Gastrocnemius medialis (tissue), 4 donors: Measurements from ENCODE around the gene SCAP. TPM values are rescaled to one million over a fixed set of nuclear protein-coding genes. Genes with fewer than 3 reads are reported as not detected.

Source experiments
- ATAC-seq, 2 donors: fragments of 150-250 bp; one replicate each; pipeline ENCODE4 v1.9.1; 2016
- DNase-seq, 2 donors: peaks; one replicate each; pipeline ENCODE4 v3.0.0-alpha.2; 2019
- H3K27ac ChIP-seq, 4 donors: fragments of 200-600 bp; sonication (generic); 1 replicate in 1 of 4; 2 replicates in 3 of 4; pipeline ENCODE4 v1.5.1; 2016 to 2018; ENCODE audit warnings: mild to moderate bottlenecking in 2 of 4, moderate library complexity in 1 of 4
- H3K27me3 ChIP-seq, 3 donors: fragments of 200-600 bp; sonication (generic) in 2 of 3; 1 replicate in 1 of 3; 2 replicates in 2 of 3; pipeline versions ENCODE4 v1.5.1 to v1.6.0; 2016 to 2019; ENCODE audit warnings: mild to moderate bottlenecking in 1 of 3, moderate library complexity in 1 of 3
- H3K36me3 ChIP-seq, 2 donors: fragments of 200-600 bp; sonication (generic) in 1 of 2; one replicate each; pipeline ENCODE4 v1.5.1; 2017 to 2018
- H3K4me1 ChIP-seq, 2 donors: fragments of 200-600 bp; sonication (generic) in 1 of 2; one replicate each; pipeline ENCODE4 v1.5.1; 2016 to 2017; ENCODE audit warnings: mild to moderate bottlenecking in 2 of 2
- H3K4me3 ChIP-seq, 4 donors: fragments of 200-600 bp; sonication (generic) in 3 of 4; 1 replicate in 1 of 4; 2 replicates in 3 of 4; pipeline ENCODE4 v1.5.1; 2016 to 2019; ENCODE audit warnings: mild to moderate bottlenecking in 2 of 4
- H3K9me3 ChIP-seq, 3 donors: fragments of 200-600 bp; sonication (generic) in 2 of 3; 1 replicate in 1 of 3; 2 replicates in 2 of 3; pipeline ENCODE4 v1.5.1; 2016 to 2019
- CTCF ChIP-seq, 5 experiments: fragments of 450-650 bp in 3 of 5; fragments of 200-600 bp in 2 of 5; sonication (generic) in 2 of 5; IDR thresholded peaks in 4 of 5; conservative IDR thresholded peaks in 1 of 5; 1 replicate in 4 of 5; 2 replicates in 1 of 5; pipeline ENCODE4 v1.5.1; 2016 to 2019; ENCODE audit warnings: antibody characterized with exemption in 5 of 5, mild to moderate bottlenecking in 3 of 5, moderate library complexity in 3 of 5
- POLR2A ChIP-seq, 2 donors: fragments of 450-650 bp; IDR thresholded peaks; one replicate each; pipeline ENCODE4 v1.6.1; 2017; ENCODE audit warnings: antibody characterized with exemption in 2 of 2, mild to moderate bottlenecking in 2 of 2, moderate library complexity in 2 of 2
- in situ Hi-C, 4 donors: fragments of 200-750 bp; cut with MboI; loops; one replicate each; pipeline versions ENCODE4 v1.15.0 to v1.8.0; 2017; ENCODE audit warnings: low sequenced_read_pairs in 4 of 4
- intact Hi-C: fragments of 100-400 bp; cut with DNase I; formaldehyde crosslinking; loops from one replicate; pipeline ENCODE4 v1.15.1; 2023; ENCODE audit warnings: low total_unique reads
- total RNA-seq, 4 donors: library from RNA; depleted of rRNA; stranded (reverse); fragments of >200 nt; gene quantifications; one replicate each; pipeline versions ENCODE4 v1.1.0 to v1.2.3, GENCODE V29; 2016

SCAP gene
- total RNA-seq, 4 donors from 2014 or later = 38.2 to 48.1 (median 42.8) TPM

GRCh38 chr3:47428662-47429061 is 47.1 kb downstream of the SCAP start:
- Histone ChIP-seq H3K4me3 (no peak overlapping the region), H3K4me1 (no peaks in the 10 kb centered on the region), H3K9me3 (no peaks in the 10 kb centered on the region), H3K27me3 (no peaks in the 10 kb centered on the region), H3K27ac (no peak overlapping the region), H3K36me3 (peaks cover 0 to 57% of the 10 kb centered on the region in 2 donors)
- ATAC-seq (no peak), DNase-seq (no peak)
- in situ Hi-C loops (loop anchor here in 1 of 4 donors (10.0 kb wide), 1 partner anchor 46 kb away; the partner anchor contains the start of gene SCAP), intact Hi-C loops (no loop called here)
- TF ChIP-seq CTCF (IDR thresholded peaks at IDR 0.05 in 4 of 5, conservative IDR thresholded peaks at IDR 0.05 in 1 of 5) = no peak
- TF ChIP-seq POLR2A (IDR thresholded peaks at IDR 0.05) = no peak

GRCh38 chr3:47427866-47428265 is 47.9 kb downstream of the SCAP start:
- H3K36me3 ChIP-seq = peaks cover 0 to 53% of the 10 kb centered on the region in 2 donors
- in situ Hi-C loops = loop anchor here in 1 of 4 donors (10.0 kb wide), 1 partner anchor 47 kb away; the partner anchor contains the start of gene SCAP
- DNase-seq (no peak), ATAC-seq (no peak)
- H3K9me3 ChIP-seq = no peaks in the 10 kb centered on the region
- no peaks in the 10 kb centered on the region for H3K4me1 ChIP-seq
- H3K27me3 ChIP-seq = no peaks in the 10 kb centered on the region
- no peak overlapping the region for H3K27ac ChIP-seq
- intact Hi-C loops = no loop called here
- TF ChIP-seq POLR2A (IDR thresholded peaks at IDR 0.05) (no peak), CTCF (IDR thresholded peaks at IDR 0.05 in 4 of 5, conservative IDR thresholded peaks at IDR 0.05 in 1 of 5) (no peak)
- H3K4me3 ChIP-seq = no peak overlapping the region

GRCh38 chr3:47425959-47426358 is 49.8 kb downstream of the SCAP start:
- in situ Hi-C loops = loop anchor here in 1 of 4 donors (10.0 kb wide), 1 partner anchor 49 kb away; the partner anchor contains the start of gene SCAP
- TF ChIP-seq POLR2A (IDR thresholded peaks at IDR 0.05) = no peak
- no peak for TF ChIP-seq CTCF (IDR thresholded peaks at IDR 0.05 in 4 of 5, conservative IDR thresholded peaks at IDR 0.05 in 1 of 5)
- Histone ChIP-seq H3K27ac (no peak overlapping the region), H3K4me1 (peaks cover 10% of the 10 kb centered on the region in 2 donors), H3K27me3 (no peaks in the 10 kb centered on the region), H3K36me3 (peaks cover 0 to 54% of the 10 kb centered on the region in 2 donors), H3K9me3 (no peaks in the 10 kb centered on the region), H3K4me3 (no peak overlapping the region)
- DNase-seq = no peak
- no peak for ATAC-seq
- intact Hi-C loops = no loop called here

GRCh38 chr3:47425383-47425778 is 50.4 kb downstream of the SCAP start:
- ATAC-seq (no peak), DNase-seq (no peak)
- Histone ChIP-seq H3K27ac (no peak overlapping the region), H3K4me3 (no peak overlapping the region), H3K27me3 (no peaks in the 10 kb centered on the region), H3K36me3 (peaks cover 0 to 58% of the 10 kb centered on the region in 2 donors), H3K9me3 (no peaks in the 10 kb centered on the region), H3K4me1 (peaks cover 10% of the 10 kb centered on the region in 2 donors)
- intact Hi-C loops (no loop called here), in situ Hi-C loops (loop anchor here in 1 of 4 donors (10.0 kb wide), 1 partner anchor 49 kb away; the partner anchor contains the start of gene SCAP)
- TF ChIP-seq CTCF (IDR thresholded peaks at IDR 0.05 in 4 of 5, conservative IDR thresholded peaks at IDR 0.05 in 1 of 5) (no peak), POLR2A (IDR thresholded peaks at IDR 0.05) (no peak)
